Measurements from ENCODE around the gene CD3G.
"Not testable (repeated sequence)": the region's sequence is repeated elsewhere in the genome, so short reads cannot be mapped to it uniquely, and the experiment has no call there.

The CD3G gene

GRCh38 chr11:118375978-118376377 lies 31.8 kb downstream of the CD3G start:
- no peak for DNase-seq (ENCODE audit: low read depth, low spot score)

GRCh38 chr11:118379497-118379896 lies 35.4 kb downstream of the CD3G start:
- DNase-seq (ENCODE audit: low read depth, low spot score) = no peak

GRCh38 chr11:118380571-118380970 lies 36.4 kb downstream of the CD3G start:
- no peak for DNase-seq (ENCODE audit: low read depth, low spot score)

GRCh38 chr11:118382954-118383353 lies 38.8 kb downstream of the CD3G start:
- no peak for DNase-seq (ENCODE audit: low read depth, low spot score)

- DNase-seq (ENCODE audit: low read depth, low spot score) = no peak
Observed at GRCh38 chr11:118383657-118384056, 39.5 kb downstream of the CD3G start.

GRCh38 chr11:118396097-118396501 lies 52.0 kb downstream of the CD3G start:
- no peak for DNase-seq (ENCODE audit: low read depth, low spot score)

- DNase-seq (ENCODE audit: low read depth, low spot score) = no peak
Observed at GRCh38 chr11:118397448-118397847, 53.3 kb downstream of the CD3G start.

- peak; percentile 36 for DNase-seq (ENCODE audit: low read depth, low spot score)
Observed at GRCh38 chr11:118398791-118399559, 54.8 kb downstream of the CD3G start.

GRCh38 chr11:118401151-118401879 lies 57.2 kb downstream of the CD3G start, which contains the start of gene ATP5MG:
Gene ATP5MG, plus strand, starts transcription at chr11:118401606. Its CDS starts 60 bp downstream, at chr11:118401666.
- peak; percentile 84 for DNase-seq (ENCODE audit: low read depth, low spot score)

GRCh38 chr11:118401880-118402590 lies 57.9 kb downstream of the CD3G start:
- no peak for DNase-seq (ENCODE audit: low read depth, low spot score)

- not testable (repeated sequence) for DNase-seq (ENCODE audit: low read depth, low spot score)
Observed at GRCh38 chr11:118402594-118402993, 58.5 kb downstream of the CD3G start.

All from activated CD4-positive, CD25-positive, alpha-beta regulatory T cell treated with anti-CD3 and anti-CD28 coated beads, Interleukin-2, amount 50 U/mL, for 16 hours (primary cell).